OCI-LY1 (cell line): Measurements from ENCODE around the gene SLC4A8.

Experiments used
- H2AFZ ChIP-seq: fragments of 200-600 bp; sonication (generic), shearing (Covaris generic); 2 replicates; pipeline ENCODE4 v1.6.0; 2014; ENCODE audit warnings: antibody characterized with exemption, mild to moderate bottlenecking, low read length
- H3F3A ChIP-seq: fragments of 200-600 bp; sonication (generic), shearing (Covaris generic); 2 replicates; pipeline ENCODE4 v1.6.0; 2014; ENCODE audit warnings: mild to moderate bottlenecking, antibody characterized with exemption, low read length, moderate library complexity; ENCODE audit not compliant: insufficient read depth
- H3K27ac ChIP-seq: fragments of 200-600 bp; sonication (generic); 2 replicates; pipeline ENCODE4 v1.5.1; 2014; ENCODE audit warnings: low read length, mixed run types, mild to moderate bottlenecking, low read depth; ENCODE audit not compliant: poor library complexity, severe bottlenecking
- H3K27me3 ChIP-seq: fragments of 200-600 bp; sonication (generic); 2 replicates; pipeline ENCODE4 v1.6.0; 2014; ENCODE audit warnings: antibody characterized with exemption, mild to moderate bottlenecking, low read length, moderate library complexity; ENCODE audit not compliant: insufficient read depth
- H3K36me3 ChIP-seq: fragments of 200-600 bp; sonication (generic); 2 replicates; pipeline ENCODE4 v1.6.1; 2014; ENCODE audit warnings: mild to moderate bottlenecking, antibody characterized with exemption, low read length, moderate library complexity, mixed read lengths; ENCODE audit not compliant: insufficient read depth
- H3K4me1 ChIP-seq: fragments of 200-600 bp; sonication (generic); 2 replicates; pipeline ENCODE4 v1.5.1; 2014; ENCODE audit warnings: mild to moderate bottlenecking, low read length, moderate library complexity; ENCODE audit not compliant: insufficient read depth, severe bottlenecking
- H3K4me2 ChIP-seq: fragments of 200-600 bp; sonication (generic), shearing (Covaris generic); 2 replicates; pipeline ENCODE4 v1.6.1; 2014; ENCODE audit warnings: low read length
- H3K4me3 ChIP-seq: fragments of 200-600 bp; sonication (generic); 2 replicates; pipeline ENCODE4 v1.5.1; 2014; ENCODE audit warnings: low read length, low read depth, mild to moderate bottlenecking, mixed read lengths; ENCODE audit not compliant: poor library complexity, severe bottlenecking
- H3K79me2 ChIP-seq: fragments of 200-600 bp; shearing (Covaris generic); 2 replicates; pipeline ENCODE4 v1.6.1; 2016; ENCODE audit warnings: mixed run types, low read length, mixed read lengths; ENCODE audit not compliant: insufficient read depth
- H3K9ac ChIP-seq: fragments of 200-600 bp; sonication (generic), shearing (Covaris generic); 2 replicates; pipeline ENCODE4 v1.6.1; 2014; ENCODE audit warnings: mild to moderate bottlenecking, low read length, mixed read lengths
- H3K9me2 ChIP-seq: fragments of 200-600 bp; sonication (generic), shearing (Covaris generic); 2 replicates; pipeline ENCODE4 v1.6.1; 2014; ENCODE audit warnings: low read depth, mild to moderate bottlenecking, low read length, mixed read lengths
- H3K9me3 ChIP-seq: fragments of 200-600 bp; shearing (Covaris generic); 2 replicates; pipeline ENCODE4 v1.6.1; 2014; ENCODE audit warnings: low read length, mixed read lengths
- H4K20me1 ChIP-seq: fragments of 200-600 bp; sonication (generic), shearing (Covaris generic); 2 replicates; pipeline ENCODE4 v1.6.0; 2016; ENCODE audit warnings: mild to moderate bottlenecking, low read length; ENCODE audit not compliant: insufficient read depth
- CTCF ChIP-seq: fragments of 200-600 bp; sonication (generic), shearing (Covaris generic); IDR thresholded peaks from 2 replicates; pipeline ENCODE4 v1.5.1; 2017; ENCODE audit warnings: mild to moderate bottlenecking, antibody characterized with exemption, low read length, moderate library complexity, mixed read lengths
- EZH2 ChIP-seq: fragments of 200-600 bp; sonication (generic), shearing (Covaris generic); IDR thresholded peaks from 2 replicates; pipeline ENCODE4 v1.8.0; 2017; ENCODE audit warnings: borderline replicate concordance, mixed run types, mild to moderate bottlenecking, antibody characterized with exemption, low read length, moderate library complexity, mixed read lengths

The SLC4A8 gene

DNA sequence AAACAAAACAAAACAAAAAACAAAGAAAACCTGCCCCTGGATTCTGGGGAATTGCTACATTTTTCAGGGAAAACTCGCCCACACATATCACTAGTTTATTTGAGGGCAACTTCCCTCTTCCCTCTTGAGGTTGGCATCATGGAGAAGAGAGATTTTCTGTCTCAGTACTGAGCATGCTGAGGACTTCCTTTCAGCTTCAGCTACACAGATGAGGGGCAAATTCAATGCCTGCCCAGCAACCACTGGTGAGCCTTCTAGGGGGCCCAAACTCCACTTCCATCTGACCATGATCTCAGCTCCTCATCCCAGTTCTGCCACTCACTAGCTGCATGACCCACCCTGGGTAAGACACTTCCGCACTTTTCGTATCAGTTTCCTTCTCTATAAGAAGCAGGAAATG is 103.3 kb downstream of the SLC4A8 start:
- Histone ChIP-seq H3K9me3 (no peaks in the 10 kb centered on the region), H3K9me2 (no peaks in the 10 kb centered on the region), H3K4me3 (no peak overlapping the region), H2AFZ (no peak overlapping the region), H3K36me3 (no peaks in the 10 kb centered on the region), H3K4me1 (no peaks in the 10 kb centered on the region), H3K9ac (no peak overlapping the region), H3K79me2 (no peaks in the 10 kb centered on the region), H4K20me1 (no peaks in the 10 kb centered on the region), H3K4me2 (no peak overlapping the region), H3K27ac (no peak overlapping the region), H3K27me3 (no peaks in the 10 kb centered on the region), H3F3A (no peaks in the 10 kb centered on the region)
- no peak for TF ChIP-seq CTCF
- TF ChIP-seq EZH2, result no peak

- Histone ChIP-seq H3K4me3 (no peak overlapping the region), H3K27me3 (no peaks in the 10 kb centered on the region), H3F3A (no peaks in the 10 kb centered on the region), H3K36me3 (no peaks in the 10 kb centered on the region), H3K4me2 (no peak overlapping the region), H3K9ac (no peak overlapping the region), H3K9me3 (no peaks in the 10 kb centered on the region), H2AFZ (no peak overlapping the region), H3K9me2 (no peaks in the 10 kb centered on the region), H3K27ac (no peak overlapping the region), H4K20me1 (no peaks in the 10 kb centered on the region), H3K79me2 (no peaks in the 10 kb centered on the region), H3K4me1 (no peaks in the 10 kb centered on the region)
- TF ChIP-seq CTCF (no peak), EZH2 (no peak)
These were observed 104.4 kb downstream of the SLC4A8 start for GRCh38 chr12:51528852-51529650.

GRCh38 chr12:51529651-51529970 is 105.0 kb downstream of the SLC4A8 start:
- Histone ChIP-seq H3K9me3 (no peaks in the 10 kb centered on the region), H4K20me1 (no peaks in the 10 kb centered on the region), H3K9me2 (no peaks in the 10 kb centered on the region), H3K27me3 (no peaks in the 10 kb centered on the region), H3K79me2 (no peaks in the 10 kb centered on the region), H3K4me3 (no peak overlapping the region), H3K9ac (no peak overlapping the region), H3K4me1 (no peaks in the 10 kb centered on the region), H2AFZ (no peak overlapping the region), H3K27ac (no peak overlapping the region), H3F3A (no peaks in the 10 kb centered on the region), H3K4me2 (no peak overlapping the region), H3K36me3 (no peaks in the 10 kb centered on the region)
- TF ChIP-seq EZH2, result no peak
- TF ChIP-seq CTCF, result no peak
